ENCODE measurements around the gene TERT. TPM values are rescaled to one million over a fixed set of nuclear protein-coding genes. Genes with fewer than 3 reads are reported as not detected.

TERT gene
- total and polyA plus RNA-seq, 2 donors (not counting 1 experiment from before 2014, with no cell fraction given): 0.24 to 0.39 TPM

GRCh38 chr5:1266791-1267190 is 28.1 kb downstream of the TERT start:
- Histone ChIP-seq H3K79me2 (ENCODE audit: control insufficient read depth, insufficient read depth, low read length) (no peaks in the 10 kb centered on the region), H3K27ac (ENCODE audit: low read length in 2 of 2) (no peak overlapping the region), H3K4me3 (ENCODE audit: control extremely low read depth in 1 of 5, extremely low read depth in 1 of 5, insufficient read depth in 1 of 5, low read depth in 2 of 5, low read length in 4 of 5) (no peak overlapping the region), H3K9me3 (ENCODE audit: control extremely low read depth in 1 of 3, control insufficient read depth in 2 of 3, insufficient read depth in 1 of 3, low read length in 2 of 3) (peaks cover 0 to 28% (median 5%) of the 10 kb centered on the region in 3 donors), H4K20me1 (ENCODE audit: control insufficient read depth, insufficient read depth, low read length, poor library complexity, severe bottlenecking) (no peaks in the 10 kb centered on the region), H3K27me3 (replicated peaks in 1 of 4; ENCODE audit: control extremely low read depth in 1 of 4, control insufficient read depth in 3 of 4, insufficient read depth in 4 of 4, low read length in 3 of 4) (no peaks in the 10 kb centered on the region), H3K36me3 (replicated peaks in 1 of 2; ENCODE audit: control extremely low read depth in 1 of 2, control insufficient read depth in 1 of 2, extremely low read depth in 1 of 2, insufficient read depth in 2 of 2, low read length in 1 of 2) (no peaks in the 10 kb centered on the region), H3K4me1 (ENCODE audit: control insufficient read depth in 2 of 2, insufficient read depth in 2 of 2, low read length in 2 of 2) (no peaks in the 10 kb centered on the region), H3K4me2 (replicated peaks; ENCODE audit: low read depth, low read length, poor library complexity, severe bottlenecking) (no peak overlapping the region), H3K9ac (ENCODE audit: low read length) (no peak overlapping the region), H2AFZ (ENCODE audit: insufficient read depth, low read depth, low read length, poor library complexity, severe bottlenecking) (no peak overlapping the region)
- no peaks in the 10 kb centered on the region for H3K27me3 Mint-ChIP-seq
- H3K4me1 Mint-ChIP-seq: no peaks in the 10 kb centered on the region
- no peak overlapping the region for H3K27ac Mint-ChIP-seq
- DNase-seq: no peak
- intact Hi-C loops (cut with micrococcal nuclease): no loop called here
- H3K9me3 Mint-ChIP-seq (ENCODE audit: insufficient read depth): no peaks in the 10 kb centered on the region
- 93% methylated on average over 7 of the region's 9 CpGs for WGBS (ENCODE audit: insufficient coverage)
- H3K4me3 Mint-ChIP-seq: no peak overlapping the region
- no peak for ATAC-seq (ENCODE audit: low read depth)
- POLR2A ChIA-PET: no interaction called here
- TF ChIP-seq CTCF (IDR thresholded peaks at IDR 0.05) (no peak), EZH2 (IDR thresholded peaks at IDR 0.05; ENCODE audit: borderline replicate concordance, insufficient read depth, low read depth, low read length, poor library complexity, severe bottlenecking) (no peak)
- CTCF ChIA-PET: no interaction called here

GRCh38 chr5:1265461-1266455 is 29.1 kb downstream of the TERT start:
- Histone ChIP-seq H3K9me3 (ENCODE audit: control extremely low read depth in 1 of 3, control insufficient read depth in 2 of 3, insufficient read depth in 1 of 3, low read length in 2 of 3) (peaks cover 0 to 38% (median 5%) of the 10 kb centered on the region in 3 donors), H4K20me1 (ENCODE audit: control insufficient read depth, insufficient read depth, low read length, poor library complexity, severe bottlenecking) (no peaks in the 10 kb centered on the region), H2AFZ (ENCODE audit: insufficient read depth, low read depth, low read length, poor library complexity, severe bottlenecking) (no peak overlapping the region), H3K27me3 (replicated peaks in 1 of 4; ENCODE audit: control extremely low read depth in 1 of 4, control insufficient read depth in 3 of 4, insufficient read depth in 4 of 4, low read length in 3 of 4) (no peaks in the 10 kb centered on the region), H3K36me3 (replicated peaks in 1 of 2; ENCODE audit: control extremely low read depth in 1 of 2, control insufficient read depth in 1 of 2, extremely low read depth in 1 of 2, insufficient read depth in 2 of 2, low read length in 1 of 2) (no peaks in the 10 kb centered on the region), H3K4me2 (replicated peaks; ENCODE audit: low read depth, low read length, poor library complexity, severe bottlenecking) (no peak overlapping the region), H3K27ac (ENCODE audit: low read length in 2 of 2) (no peak overlapping the region), H3K4me1 (ENCODE audit: control insufficient read depth in 2 of 2, insufficient read depth in 2 of 2, low read length in 2 of 2) (no peaks in the 10 kb centered on the region), H3K79me2 (ENCODE audit: control insufficient read depth, insufficient read depth, low read length) (no peaks in the 10 kb centered on the region), H3K4me3 (ENCODE audit: control extremely low read depth in 1 of 5, extremely low read depth in 1 of 5, insufficient read depth in 1 of 5, low read depth in 2 of 5, low read length in 4 of 5) (no peak overlapping the region), H3K9ac (ENCODE audit: low read length) (no peak overlapping the region)
- no peaks in the 10 kb centered on the region for H3K27me3 Mint-ChIP-seq
- H3K4me1 Mint-ChIP-seq: no peaks in the 10 kb centered on the region
- WGBS (ENCODE audit: insufficient coverage): 95% methylated on average over 39 of the region's 40 CpGs
- DNase-seq: no peak
- H3K4me3 Mint-ChIP-seq: no peak overlapping the region
- no peak for ATAC-seq (ENCODE audit: low read depth)
- no peaks in the 10 kb centered on the region for H3K9me3 Mint-ChIP-seq (ENCODE audit: insufficient read depth)
- H3K27ac Mint-ChIP-seq: no peak overlapping the region
- ChIA-PET CTCF (no interaction called here), POLR2A (no interaction called here)
- no peak for TF ChIP-seq CTCF (IDR thresholded peaks at IDR 0.05)
- no peak for TF ChIP-seq EZH2 (IDR thresholded peaks at IDR 0.05; ENCODE audit: borderline replicate concordance, insufficient read depth, low read depth, low read length, poor library complexity, severe bottlenecking)
- intact Hi-C loops (cut with micrococcal nuclease): no loop called here
